LNCaP clone FGC (cell line): ENCODE data around the gene APLP1.
"Not testable (repeated sequence)": the region's sequence is repeated elsewhere in the genome, so short reads cannot be mapped to it uniquely, and the experiment has no call there.

ENCODE experiments used
- DNase-seq: peaks from one replicate; pipeline ENCODE4 v3.0.0-alpha.2; 2011; ENCODE audit warnings: low read depth
- H3K4me3 ChIP-seq: 2 replicates; pipeline ENCODE4 v1.5.1; 2011; ENCODE audit warnings: mild to moderate bottlenecking, low read depth, low read length, control low read depth
- TF ChIP-seq, protein P1 (sequence below): IDR thresholded peaks from 2 replicates; pipeline ENCODE4 v1.5.1; 2012; ENCODE audit warnings: mild to moderate bottlenecking; ENCODE audit not compliant: control insufficient read depth, insufficient read depth; ENCODE audit errors: extremely low read depth

APLP1 gene

GRCh38 chr19:35833972-35834371, 34.4 kb upstream of the APLP1 start:
- no peak for DNase-seq
- TF ChIP-seq, protein P1, sequence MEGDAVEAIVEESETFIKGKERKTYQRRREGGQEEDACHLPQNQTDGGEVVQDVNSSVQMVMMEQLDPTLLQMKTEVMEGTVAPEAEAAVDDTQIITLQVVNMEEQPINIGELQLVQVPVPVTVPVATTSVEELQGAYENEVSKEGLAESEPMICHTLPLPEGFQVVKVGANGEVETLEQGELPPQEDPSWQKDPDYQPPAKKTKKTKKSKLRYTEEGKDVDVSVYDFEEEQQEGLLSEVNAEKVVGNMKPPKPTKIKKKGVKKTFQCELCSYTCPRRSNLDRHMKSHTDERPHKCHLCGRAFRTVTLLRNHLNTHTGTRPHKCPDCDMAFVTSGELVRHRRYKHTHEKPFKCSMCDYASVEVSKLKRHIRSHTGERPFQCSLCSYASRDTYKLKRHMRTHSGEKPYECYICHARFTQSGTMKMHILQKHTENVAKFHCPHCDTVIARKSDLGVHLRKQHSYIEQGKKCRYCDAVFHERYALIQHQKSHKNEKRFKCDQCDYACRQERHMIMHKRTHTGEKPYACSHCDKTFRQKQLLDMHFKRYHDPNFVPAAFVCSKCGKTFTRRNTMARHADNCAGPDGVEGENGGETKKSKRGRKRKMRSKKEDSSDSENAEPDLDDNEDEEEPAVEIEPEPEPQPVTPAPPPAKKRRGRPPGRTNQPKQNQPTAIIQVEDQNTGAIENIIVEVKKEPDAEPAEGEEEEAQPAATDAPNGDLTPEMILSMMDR: no peak
- no peak overlapping the region for H3K4me3 ChIP-seq

GRCh38 chr19:35836096-35836495, 32.3 kb upstream of the APLP1 start:
- not testable (repeated sequence) for H3K4me3 ChIP-seq, DNase-seq

GRCh38 chr19:35841961-35842595, 26.3 kb upstream of the APLP1 start:
- no peak overlapping the region for H3K4me3 ChIP-seq
- TF ChIP-seq, protein P1: no peak
- DNase-seq: no peak

DNA sequence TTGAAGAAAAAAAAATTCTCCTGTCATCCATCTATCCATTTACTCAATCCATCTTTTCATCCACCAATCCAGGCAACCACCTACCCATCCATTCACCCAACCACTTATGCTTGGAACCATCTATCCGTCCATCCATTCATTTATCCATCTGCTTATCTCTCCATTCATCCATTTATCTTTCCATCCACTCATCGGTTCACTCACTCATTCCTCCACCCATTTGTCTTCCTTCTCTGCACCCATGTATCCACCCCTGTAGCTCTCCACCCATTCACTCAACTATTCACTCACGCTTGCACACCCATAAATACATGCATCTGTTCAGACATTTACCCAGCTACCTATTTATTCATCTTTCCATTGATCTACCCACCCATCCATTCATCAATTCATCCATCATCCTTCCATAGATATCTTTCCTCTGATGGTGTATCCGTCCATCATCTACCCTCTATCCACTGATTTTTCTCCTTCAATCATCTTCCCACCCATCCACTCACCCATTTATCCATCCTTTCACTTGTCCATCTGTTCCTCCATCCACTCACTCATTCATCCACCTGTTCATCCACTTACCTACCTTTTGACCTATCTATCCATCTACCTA, 25.6 kb upstream of the APLP1 start:
- DNase-seq: no peak
- TF ChIP-seq, protein P1: no peak
- no peak overlapping the region for H3K4me3 ChIP-seq

GRCh38 chr19:35843676-35844481, 24.5 kb upstream of the APLP1 start:
- H3K4me3 ChIP-seq: no peak overlapping the region
- DNase-seq: no peak
- TF ChIP-seq, protein P1: no peak

GRCh38 chr19:35844482-35845214, 23.7 kb upstream of the APLP1 start:
- H3K4me3 ChIP-seq: no peak overlapping the region; the same call in 1 of the 2 replicates
- DNase-seq: no peak
- TF ChIP-seq, protein P1: no peak
